ENCODE data around the gene IL16. TPM values are rescaled to one million over a fixed set of nuclear protein-coding genes. Genes with fewer than 3 reads are reported as not detected.

The IL16 gene
- polyA plus RNA-seq, 1 experiment: 0.01 TPM

GRCh38 chr15:81360491-81360890 is 163.8 kb downstream of the IL16 start:
- Histone ChIP-seq H3K27me3 (ENCODE audit: control insufficient read depth, insufficient read depth, low read length) (peaks cover 1% of the 10 kb centered on the region; the same call in 1 of the 2 replicates), H3K36me3 (ENCODE audit: control insufficient read depth, insufficient read depth, low read length) (no peaks in the 10 kb centered on the region), H3K4me3 (ENCODE audit: low read depth, low read length) (no peak overlapping the region)
- CTCF ChIA-PET: no interaction called here
- no peak for DNase-seq (ENCODE audit: low read depth)
- no peak for TF ChIP-seq CTCF (IDR thresholded peaks at IDR 0.05; ENCODE audit: insufficient read depth, low read depth, low read length)
- POLR2A ChIA-PET: no interaction called here

GRCh38 chr15:81361891-81362290 is 165.2 kb downstream of the IL16 start:
- no peak for DNase-seq (ENCODE audit: low read depth)
- ChIA-PET CTCF (interaction anchor here (1.2 kb wide), 1 partner anchor 10 kb away, joined by 3 read pairs; no protein-coding TSS in a partner anchor), POLR2A (no interaction called here)
- TF ChIP-seq CTCF (IDR thresholded peaks at IDR 0.05; ENCODE audit: insufficient read depth, low read depth, low read length): no peak
- Histone ChIP-seq H3K27me3 (ENCODE audit: control insufficient read depth, insufficient read depth, low read length) (peaks cover 1% of the 10 kb centered on the region; the same call in 1 of the 2 replicates), H3K4me3 (ENCODE audit: low read depth, low read length) (no peak overlapping the region), H3K36me3 (ENCODE audit: control insufficient read depth, insufficient read depth, low read length) (no peaks in the 10 kb centered on the region)

- POLR2A ChIA-PET: no interaction called here
- no peak for DNase-seq (ENCODE audit: low read depth)
- H3K27me3 ChIP-seq (ENCODE audit: control insufficient read depth, insufficient read depth, low read length): peaks cover 1% of the 10 kb centered on the region; the same call in 1 of the 2 replicates
- H3K36me3 ChIP-seq (ENCODE audit: control insufficient read depth, insufficient read depth, low read length): no peaks in the 10 kb centered on the region
- TF ChIP-seq CTCF (IDR thresholded peaks at IDR 0.05; ENCODE audit: insufficient read depth, low read depth, low read length): no peak
- no peak overlapping the region for H3K4me3 ChIP-seq (ENCODE audit: low read depth, low read length)
- CTCF ChIA-PET: interaction anchor here (1.2 kb wide), 1 partner anchor 9 kb away, joined by 3 read pairs; no protein-coding TSS in a partner anchor
Measured at GRCh38 chr15:81362790-81363189, 166.1 kb downstream of the IL16 start.

- no peak for TF ChIP-seq CTCF (IDR thresholded peaks at IDR 0.05; ENCODE audit: insufficient read depth, low read depth, low read length)
- H3K4me3 ChIP-seq (ENCODE audit: low read depth, low read length): no peak overlapping the region
- H3K27me3 ChIP-seq (ENCODE audit: control insufficient read depth, insufficient read depth, low read length): peaks cover under 1% of the 10 kb centered on the region; the same call in 1 of the 2 replicates
- POLR2A ChIA-PET: no interaction called here
- H3K36me3 ChIP-seq (ENCODE audit: control insufficient read depth, insufficient read depth, low read length): no peaks in the 10 kb centered on the region
- DNase-seq (ENCODE audit: low read depth): no peak
- CTCF ChIA-PET: interaction anchor here (1.2 kb wide), 1 partner anchor 9 kb away, joined by 3 read pairs; no protein-coding TSS in a partner anchor
Measured at GRCh38 chr15:81363276-81363675, 166.6 kb downstream of the IL16 start.

Other genes starting within 250 kb of the IL16 start
- gene MESD, start 207.1 kb upstream of the IL16 start, polyA plus RNA-seq (2011; rRNA removed): 11.0 and 17.3 TPM in 2 replicates
- gene TLNRD1, start 196.0 kb upstream of the IL16 start, polyA plus RNA-seq (2011; rRNA removed): 3.9 and 5.2 TPM in 2 replicates
- gene CFAP161, start 62.6 kb upstream of the IL16 start, polyA plus RNA-seq (2011; rRNA removed): not detected in 2 replicates
- gene STARD5, start 127.3 kb downstream of the IL16 start, polyA plus RNA-seq (2011; rRNA removed): 5.1 and 5.9 TPM in 2 replicates
- gene TMC3, start 177.3 kb downstream of the IL16 start, polyA plus RNA-seq (2011; rRNA removed): not detected in 2 replicates